ENCODE results near the gene SOCS1.

Gene SOCS1

DNA sequence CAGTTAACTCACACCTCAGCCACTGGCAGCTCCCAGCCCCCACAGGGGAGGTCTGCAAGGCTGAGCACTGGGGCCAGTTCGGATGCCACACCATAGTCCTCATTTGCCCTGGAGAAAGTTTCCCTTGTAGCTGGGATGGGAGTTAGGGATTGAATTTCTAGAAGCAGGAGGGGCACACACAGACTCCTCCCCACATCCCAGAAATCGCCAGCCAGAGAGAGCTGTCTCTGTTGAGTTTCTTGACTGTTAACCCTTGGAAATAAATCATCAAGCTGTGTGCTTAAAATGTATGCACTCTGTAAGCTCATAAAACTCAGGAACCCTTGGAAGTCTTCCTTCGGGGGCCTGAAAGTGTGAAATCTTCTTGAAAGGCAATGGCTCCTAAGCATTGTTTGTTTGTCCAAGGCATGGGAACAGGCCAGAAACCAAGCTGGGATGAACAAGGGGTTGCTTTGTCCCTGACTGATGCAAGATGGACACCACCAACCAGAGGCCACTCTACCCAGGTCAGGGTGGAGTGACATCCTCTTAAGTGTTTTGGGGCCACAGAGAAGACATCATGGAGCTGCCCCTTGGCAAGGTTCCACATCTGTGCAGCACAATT is 17.8 kb upstream of the SOCS1 start:
- H3K4me3 ChIP-seq (ENCODE audit: low read depth in 1 of 5, low read length in 5 of 5): no peak overlapping the region
- peaks cover 0 to 6% (median 0%) of the 10 kb centered on the region in 5 donors for H3K27me3 ChIP-seq (ENCODE audit: control insufficient read depth in 5 of 5, insufficient read depth in 4 of 5, low read length in 5 of 5)
- no peak overlapping the region for H3K9ac ChIP-seq (ENCODE audit: low read length in 5 of 5)
- no peak overlapping the region for H3K27ac ChIP-seq (ENCODE audit: low read depth, low read length)
- no peaks in the 10 kb centered on the region for H3K4me1 ChIP-seq (ENCODE audit: control insufficient read depth in 5 of 5, insufficient read depth in 5 of 5, low read length in 5 of 5)
- no peaks in the 10 kb centered on the region for H3K36me3 ChIP-seq (ENCODE audit: control insufficient read depth in 5 of 5, insufficient read depth in 5 of 5, low read length in 5 of 5)
- no peaks in the 10 kb centered on the region for H3K9me3 ChIP-seq (ENCODE audit: control insufficient read depth in 5 of 5, low read length in 5 of 5)

DNA sequence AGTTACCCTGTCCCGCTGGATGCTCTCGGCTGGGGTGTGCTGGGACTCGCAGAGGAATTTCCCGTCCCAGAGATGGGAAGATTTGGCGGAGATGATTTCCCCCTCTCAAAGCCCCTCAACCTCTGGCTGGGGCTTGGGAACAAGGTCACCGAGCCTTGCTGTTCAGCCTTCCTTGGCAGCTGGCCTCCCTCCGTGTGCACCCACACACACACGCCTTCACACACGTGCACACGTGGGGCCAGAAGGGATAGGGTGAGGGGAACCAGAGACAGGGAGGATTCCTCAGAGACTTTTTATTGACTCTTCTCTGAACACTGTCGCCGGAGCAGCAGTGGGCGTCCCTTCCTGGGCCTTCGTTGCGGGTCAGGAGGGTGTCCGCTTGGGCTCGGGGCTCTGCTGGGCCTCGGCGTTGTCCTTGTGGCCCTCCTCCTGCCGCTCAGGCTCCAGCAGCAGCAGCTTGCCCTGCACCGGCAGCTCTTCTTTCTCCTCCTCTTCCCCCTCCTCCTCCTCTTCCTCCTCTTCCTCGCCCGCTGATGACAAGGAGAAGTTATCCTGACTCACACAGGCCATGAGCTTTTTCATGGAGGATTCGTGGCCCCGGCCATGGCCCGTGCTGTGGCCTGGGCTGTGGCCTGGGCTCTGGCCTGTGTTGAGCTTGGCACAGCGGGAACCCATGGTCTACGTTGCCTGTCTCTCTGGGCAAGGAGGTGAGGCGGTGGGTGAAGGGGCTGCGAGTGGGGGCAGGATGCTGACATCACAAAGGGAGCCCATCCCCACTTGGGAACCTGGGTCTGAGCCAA is 17.1 kb upstream of the SOCS1 start, which contains the start of gene PRM3:
TSS of gene PRM3 (minus strand) at position 709 of the 800 bp plus-strand sequence. CDS start at position 675, 34 bp downstream.
- H3K4me1 ChIP-seq (ENCODE audit: control insufficient read depth in 5 of 5, insufficient read depth in 5 of 5, low read length in 5 of 5): no peaks in the 10 kb centered on the region
- H3K27ac ChIP-seq (ENCODE audit: low read depth, low read length): no peak within 1 kb of the TSS
- no peaks in the 10 kb centered on the region for H3K36me3 ChIP-seq (ENCODE audit: control insufficient read depth in 5 of 5, insufficient read depth in 5 of 5, low read length in 5 of 5)
- no peaks in the 10 kb centered on the region for H3K9me3 ChIP-seq (ENCODE audit: control insufficient read depth in 5 of 5, low read length in 5 of 5)
- H3K9ac ChIP-seq (ENCODE audit: low read length in 5 of 5): no peak within 1 kb of the TSS
- H3K27me3 ChIP-seq (ENCODE audit: control insufficient read depth in 5 of 5, insufficient read depth in 4 of 5, low read length in 5 of 5): peaks cover 0 to 6% (median 0%) of the 10 kb centered on the region in 5 donors
- H3K4me3 ChIP-seq (ENCODE audit: low read depth in 1 of 5, low read length in 5 of 5): no peak within 1 kb of the TSS

DNA sequence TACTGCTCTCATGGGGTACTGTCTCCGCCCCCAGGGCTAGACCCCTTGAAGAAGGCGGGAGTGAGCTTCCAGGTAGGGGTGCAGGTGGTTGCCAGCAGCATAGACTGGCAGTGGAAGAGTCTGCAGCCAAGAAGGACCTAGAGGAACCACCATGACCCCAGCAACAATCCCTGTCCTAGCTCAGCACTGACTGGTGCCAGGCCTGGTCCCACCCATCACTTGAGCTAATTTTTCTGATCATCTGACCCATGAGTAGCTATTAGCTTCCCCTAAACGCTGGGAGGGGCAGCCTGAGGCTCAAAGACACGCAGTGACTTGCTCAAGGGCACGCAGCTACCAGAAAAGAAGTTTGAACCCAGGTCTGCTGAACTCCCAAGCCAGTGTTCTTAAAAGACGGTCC is 16.5 kb upstream of the SOCS1 start:
- Histone ChIP-seq H3K4me3 (ENCODE audit: low read depth in 1 of 5, low read length in 5 of 5) (no peak overlapping the region), H3K4me1 (ENCODE audit: control insufficient read depth in 5 of 5, insufficient read depth in 5 of 5, low read length in 5 of 5) (no peaks in the 10 kb centered on the region), H3K36me3 (ENCODE audit: control insufficient read depth in 5 of 5, insufficient read depth in 5 of 5, low read length in 5 of 5) (no peaks in the 10 kb centered on the region), H3K27ac (ENCODE audit: low read depth, low read length) (no peak overlapping the region), H3K27me3 (ENCODE audit: control insufficient read depth in 5 of 5, insufficient read depth in 4 of 5, low read length in 5 of 5) (peaks cover 0 to 6% (median 0%) of the 10 kb centered on the region in 5 donors), H3K9ac (ENCODE audit: low read length in 5 of 5) (no peak overlapping the region), H3K9me3 (ENCODE audit: control insufficient read depth in 5 of 5, low read length in 5 of 5) (no peaks in the 10 kb centered on the region)

DNA sequence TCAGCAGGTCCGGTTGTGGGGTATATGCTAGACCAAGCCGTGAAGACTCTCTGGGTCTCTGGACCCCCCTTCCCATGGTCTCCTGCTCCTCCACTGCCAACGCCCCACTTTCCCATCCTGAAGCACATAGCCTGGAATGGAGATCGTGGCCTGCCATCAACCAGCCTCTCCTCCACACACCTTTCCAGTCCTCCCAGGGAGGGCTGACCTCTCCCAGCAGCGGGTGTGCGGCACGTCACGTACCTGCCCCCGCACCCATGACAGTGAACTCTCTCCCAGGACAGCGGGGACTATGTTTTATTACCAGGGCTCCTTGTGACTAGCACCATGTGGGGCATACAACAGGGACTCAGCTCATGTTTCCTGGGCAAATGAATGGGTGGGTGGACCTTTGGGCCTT is 15.6 kb upstream of the SOCS1 start:
- H3K9ac ChIP-seq (ENCODE audit: low read length in 5 of 5): no peak overlapping the region
- H3K36me3 ChIP-seq (ENCODE audit: control insufficient read depth in 5 of 5, insufficient read depth in 5 of 5, low read length in 5 of 5): no peaks in the 10 kb centered on the region
- H3K27me3 ChIP-seq (ENCODE audit: control insufficient read depth in 5 of 5, insufficient read depth in 4 of 5, low read length in 5 of 5): peaks cover 0 to 4% (median 0%) of the 10 kb centered on the region in 5 donors
- no peak overlapping the region for H3K27ac ChIP-seq (ENCODE audit: low read depth, low read length)
- no peak overlapping the region for H3K4me3 ChIP-seq (ENCODE audit: low read depth in 1 of 5, low read length in 5 of 5)
- no peaks in the 10 kb centered on the region for H3K9me3 ChIP-seq (ENCODE audit: control insufficient read depth in 5 of 5, low read length in 5 of 5)
- H3K4me1 ChIP-seq (ENCODE audit: control insufficient read depth in 5 of 5, insufficient read depth in 5 of 5, low read length in 5 of 5): no peaks in the 10 kb centered on the region

DNA sequence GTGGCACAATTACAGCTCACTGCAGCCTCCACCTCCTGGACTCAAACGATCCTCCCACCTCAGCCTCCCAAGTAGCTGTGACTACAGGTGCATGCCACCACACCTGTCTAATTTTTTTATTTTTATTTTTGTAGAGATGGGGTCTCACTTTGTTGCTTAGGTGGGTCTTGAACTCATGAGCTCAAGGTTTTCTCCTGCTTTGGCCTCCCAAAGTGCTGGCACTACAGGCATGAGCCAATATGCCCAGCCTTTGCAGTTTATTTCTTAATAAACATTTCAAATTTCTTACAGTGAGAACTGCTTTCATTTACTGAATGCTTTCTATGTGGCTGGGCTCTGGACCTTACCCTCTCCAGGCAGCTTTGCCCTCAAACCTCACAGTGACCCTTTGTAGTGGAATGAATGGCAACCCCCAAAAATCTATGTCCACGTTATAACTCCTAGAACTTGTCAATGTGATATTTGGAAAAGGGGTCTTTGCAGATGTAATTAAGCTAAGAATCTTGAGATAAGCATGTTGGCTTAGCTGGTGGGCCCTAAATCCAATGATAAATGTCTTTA is 14.7 kb upstream of the SOCS1 start:
- Histone ChIP-seq H3K27me3 (ENCODE audit: control insufficient read depth in 5 of 5, insufficient read depth in 4 of 5, low read length in 5 of 5) (peaks cover 0 to 2% (median 0%) of the 10 kb centered on the region in 5 donors), H3K9ac (ENCODE audit: low read length in 5 of 5) (no peak overlapping the region), H3K27ac (ENCODE audit: low read depth, low read length) (no peak overlapping the region), H3K9me3 (ENCODE audit: control insufficient read depth in 5 of 5, low read length in 5 of 5) (no peaks in the 10 kb centered on the region), H3K4me1 (ENCODE audit: control insufficient read depth in 5 of 5, insufficient read depth in 5 of 5, low read length in 5 of 5) (no peaks in the 10 kb centered on the region), H3K36me3 (ENCODE audit: control insufficient read depth in 5 of 5, insufficient read depth in 5 of 5, low read length in 5 of 5) (no peaks in the 10 kb centered on the region), H3K4me3 (ENCODE audit: low read depth in 1 of 5, low read length in 5 of 5) (no peak overlapping the region)

DNA sequence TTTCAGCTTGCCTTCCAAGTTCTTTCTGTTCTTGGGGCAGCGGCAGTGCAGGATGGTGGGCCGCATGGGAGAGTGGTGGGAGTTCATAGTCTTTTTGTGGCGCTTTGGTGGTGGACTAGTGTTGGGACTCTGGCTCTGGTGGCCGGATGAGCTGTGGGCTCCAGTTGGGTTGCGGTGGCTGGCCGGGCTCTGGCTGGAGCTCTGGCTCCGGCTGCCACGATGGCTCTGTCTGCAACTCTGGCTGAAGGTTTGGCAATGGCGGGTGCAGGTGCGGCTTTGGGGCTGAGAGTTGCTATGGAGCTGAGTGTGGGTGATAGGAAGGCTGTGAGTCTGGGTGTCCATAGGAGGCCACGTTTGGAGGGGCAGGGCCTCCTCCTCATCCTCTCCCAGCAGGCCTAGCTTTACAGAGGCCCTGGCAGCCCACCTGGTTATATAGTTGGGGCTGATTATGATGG is 12.9 kb upstream of the SOCS1 start, which contains the start of gene TNP2:
TSS of gene TNP2 (minus strand) at position 405 of the 455 bp plus-strand sequence. CDS start at position 342, 63 bp downstream.
- H3K9ac ChIP-seq (ENCODE audit: low read length in 5 of 5): no peak within 1 kb of the TSS
- H3K4me3 ChIP-seq (ENCODE audit: low read depth in 1 of 5, low read length in 5 of 5): no peak within 1 kb of the TSS
- no peaks in the 10 kb centered on the region for H3K36me3 ChIP-seq (ENCODE audit: control insufficient read depth in 5 of 5, insufficient read depth in 5 of 5, low read length in 5 of 5)
- H3K9me3 ChIP-seq (ENCODE audit: control insufficient read depth in 5 of 5, low read length in 5 of 5): no peaks in the 10 kb centered on the region
- H3K27ac ChIP-seq (ENCODE audit: low read depth, low read length): no peak within 1 kb of the TSS
- no peaks in the 10 kb centered on the region for H3K4me1 ChIP-seq (ENCODE audit: control insufficient read depth in 5 of 5, insufficient read depth in 5 of 5, low read length in 5 of 5)
- peaks cover 0 to 2% (median 0%) of the 10 kb centered on the region in 5 donors for H3K27me3 ChIP-seq (ENCODE audit: control insufficient read depth in 5 of 5, insufficient read depth in 4 of 5, low read length in 5 of 5)

DNA sequence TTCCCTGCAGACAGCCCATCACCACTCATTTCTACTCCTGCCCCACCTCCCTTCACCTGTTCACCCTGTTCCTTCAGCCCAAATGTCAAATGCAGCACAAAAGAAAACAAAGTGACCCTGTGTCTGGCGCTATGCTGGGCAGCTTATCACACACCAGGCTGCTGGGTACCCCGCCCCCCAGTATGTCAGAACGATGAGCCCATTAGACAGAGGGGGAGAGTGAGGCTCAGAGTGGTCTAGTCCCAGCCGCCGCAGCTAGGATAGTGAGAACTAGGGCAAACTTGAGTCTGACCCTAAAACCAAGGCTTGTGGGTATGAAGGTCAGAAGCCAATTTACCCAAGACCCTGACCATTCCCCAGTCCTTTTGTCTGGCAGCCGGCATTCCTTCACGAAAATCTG is 9.1 kb upstream of the SOCS1 start:
- H3K27ac ChIP-seq (ENCODE audit: low read depth, low read length): no peak overlapping the region
- H3K9ac ChIP-seq (ENCODE audit: low read length in 5 of 5): no peak overlapping the region
- no peak overlapping the region for H3K4me3 ChIP-seq (ENCODE audit: low read depth in 1 of 5, low read length in 5 of 5)
- H3K27me3 ChIP-seq (ENCODE audit: control insufficient read depth in 5 of 5, insufficient read depth in 4 of 5, low read length in 5 of 5): no peaks in the 10 kb centered on the region
- H3K36me3 ChIP-seq (ENCODE audit: control insufficient read depth in 5 of 5, insufficient read depth in 5 of 5, low read length in 5 of 5): no peaks in the 10 kb centered on the region
- H3K4me1 ChIP-seq (ENCODE audit: control insufficient read depth in 5 of 5, insufficient read depth in 5 of 5, low read length in 5 of 5): peaks cover 0 to 12% (median 4%) of the 10 kb centered on the region in 5 donors
- no peaks in the 10 kb centered on the region for H3K9me3 ChIP-seq (ENCODE audit: control insufficient read depth in 5 of 5, low read length in 5 of 5)

DNA sequence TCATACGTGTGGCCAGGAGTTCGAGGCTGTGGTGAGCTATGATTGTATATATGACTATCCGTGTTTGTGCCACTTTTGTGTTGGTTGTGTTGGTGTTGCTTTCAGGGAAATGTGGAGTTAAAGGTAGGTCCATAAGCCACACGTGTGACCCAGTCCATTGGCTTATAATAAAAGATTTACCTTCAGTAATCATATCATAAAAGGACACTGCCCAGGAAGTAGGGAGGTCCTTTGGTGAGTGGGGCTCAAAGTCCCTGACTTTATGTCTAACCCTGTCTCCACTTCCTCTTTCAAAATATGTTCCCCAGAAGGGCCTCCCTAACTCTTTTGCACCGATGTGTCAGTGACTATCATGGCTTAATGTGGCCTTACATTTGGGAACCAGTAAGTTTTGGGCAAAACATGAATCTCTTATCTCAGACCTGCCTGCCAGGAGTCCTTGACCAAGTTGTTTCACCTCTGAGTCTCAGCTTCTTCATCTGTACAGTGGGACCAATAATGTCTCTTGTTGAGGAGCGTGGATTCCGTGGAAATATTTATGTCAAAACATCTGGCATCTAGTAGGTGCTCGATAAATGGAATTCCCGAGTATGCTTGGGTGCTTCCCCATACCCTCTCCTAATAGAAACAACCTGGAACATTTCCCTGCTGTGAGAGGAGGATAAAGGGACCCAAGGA is 8.3 kb upstream of the SOCS1 start:
- H3K9me3 ChIP-seq (ENCODE audit: control insufficient read depth in 5 of 5, low read length in 5 of 5): no peaks in the 10 kb centered on the region
- no peaks in the 10 kb centered on the region for H3K27me3 ChIP-seq (ENCODE audit: control insufficient read depth in 5 of 5, insufficient read depth in 4 of 5, low read length in 5 of 5)
- no peak overlapping the region for H3K27ac ChIP-seq (ENCODE audit: low read depth, low read length)

DNA sequence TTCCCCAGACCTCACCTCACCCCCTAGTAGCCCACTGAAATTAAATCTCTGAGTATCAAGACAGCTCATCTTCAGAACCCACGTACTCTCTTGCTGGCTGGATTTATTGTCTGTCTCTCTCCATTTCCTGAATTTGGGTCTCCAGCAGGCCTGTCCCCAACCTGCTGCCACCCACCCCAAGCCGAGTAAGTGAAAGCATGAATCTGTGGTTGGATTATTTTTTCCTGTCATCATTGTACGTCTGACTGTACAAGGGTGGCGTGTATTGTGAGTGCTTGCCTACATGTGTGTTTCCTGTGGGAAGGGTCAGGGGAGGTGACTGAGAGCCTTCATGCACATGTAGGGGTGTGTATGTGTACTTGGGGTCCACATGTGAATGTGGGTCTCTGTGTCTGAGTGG is 7.7 kb upstream of the SOCS1 start:
- no peak overlapping the region for H3K9ac ChIP-seq (ENCODE audit: low read length in 5 of 5)
- H3K9me3 ChIP-seq (ENCODE audit: control insufficient read depth in 5 of 5, low read length in 5 of 5): no peaks in the 10 kb centered on the region
- peaks cover 7 to 22% (median 11%) of the 10 kb centered on the region in 5 donors for H3K4me1 ChIP-seq (ENCODE audit: control insufficient read depth in 5 of 5, insufficient read depth in 5 of 5, low read length in 5 of 5)
- no peaks in the 10 kb centered on the region for H3K36me3 ChIP-seq (ENCODE audit: control insufficient read depth in 5 of 5, insufficient read depth in 5 of 5, low read length in 5 of 5)
- H3K27ac ChIP-seq (ENCODE audit: low read depth, low read length): no peak overlapping the region
- H3K27me3 ChIP-seq (ENCODE audit: control insufficient read depth in 5 of 5, insufficient read depth in 4 of 5, low read length in 5 of 5): no peaks in the 10 kb centered on the region
- no peak overlapping the region for H3K4me3 ChIP-seq (ENCODE audit: low read depth in 1 of 5, low read length in 5 of 5)

More for the DNA sequence above, 8.3 kb upstream of the SOCS1 start:
- Histone ChIP-seq H3K36me3 (ENCODE audit: control insufficient read depth in 5 of 5, insufficient read depth in 5 of 5, low read length in 5 of 5) (no peaks in the 10 kb centered on the region), H3K4me1 (ENCODE audit: control insufficient read depth in 5 of 5, insufficient read depth in 5 of 5, low read length in 5 of 5) (peaks cover 2 to 16% (median 6%) of the 10 kb centered on the region in 5 donors), H3K9ac (ENCODE audit: low read length in 5 of 5) (no peak overlapping the region), H3K4me3 (ENCODE audit: low read depth in 1 of 5, low read length in 5 of 5) (no peak overlapping the region)

All from subcutaneous abdominal adipose tissue (tissue), 5 donors.